Measurements from ENCODE around the gene SUSD1. TPM values are rescaled to one million over a fixed set of nuclear protein-coding genes. Genes with fewer than 3 reads are reported as not detected.

Gene SUSD1
- total and polyA plus RNA-seq, 3 experiments from 2014 or later: 5.0 to 18.1 (median 5.3) TPM

DNA sequence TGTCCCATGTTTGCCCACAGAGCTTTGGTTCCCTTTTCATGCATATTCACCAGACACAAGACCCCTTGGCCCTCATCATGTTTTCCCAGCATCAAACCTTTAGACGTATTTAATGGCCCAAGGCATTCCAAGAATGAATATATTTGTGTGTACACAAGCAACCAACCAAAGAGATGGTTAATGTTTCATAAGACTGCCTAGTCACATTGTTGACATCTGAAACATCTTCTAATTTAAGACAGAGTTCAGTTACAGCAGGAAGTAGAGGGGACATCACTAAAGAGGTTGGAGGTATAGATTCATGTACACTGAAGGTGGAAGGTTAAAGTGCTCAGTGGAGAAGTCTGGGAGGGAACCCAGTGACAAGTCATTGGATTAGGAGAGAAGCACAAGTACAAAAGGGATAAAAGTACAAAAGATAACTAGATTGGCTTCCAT lies 49.1 kb downstream of the SUSD1 start:
- H3K27ac Mint-ChIP-seq: no peak overlapping the region
- peaks cover 5 to 10% (median 7%) of the 10 kb centered on the region in 3 donors for H3K4me1 Mint-ChIP-seq
- H3K4me3 Mint-ChIP-seq: no peak overlapping the region
- CTCF ChIA-PET: interaction anchor here (0.7 to 1.0 kb wide), 2 partner anchors 13 to 32 kb away, joined by 3 read pairs; no protein-coding TSS in a partner anchor
- POLR2A ChIA-PET: no interaction called here
- Histone ChIP-seq H3K4me3 (ENCODE audit: low read length) (no peak overlapping the region), H3K4me1 (ENCODE audit: insufficient read depth, low read length) (no peaks in the 10 kb centered on the region), H3K9me3 (ENCODE audit: low read length) (no peaks in the 10 kb centered on the region), H3K36me3 (ENCODE audit: insufficient read depth, low read length) (peaks cover 6% of the 10 kb centered on the region), H3K27ac (ENCODE audit: low read depth, low read length) (no peak overlapping the region), H3K27me3 (ENCODE audit: insufficient read depth, low read length, poor library complexity, severe bottlenecking) (no peaks in the 10 kb centered on the region)
- no peaks in the 10 kb centered on the region for H3K9me3 Mint-ChIP-seq
- H3K27me3 Mint-ChIP-seq: no peaks in the 10 kb centered on the region
- peaks cover 20 to 37% (median 24%) of the 10 kb centered on the region in 3 donors for H3K36me3 Mint-ChIP-seq
- no peak for DNase-seq

DNA sequence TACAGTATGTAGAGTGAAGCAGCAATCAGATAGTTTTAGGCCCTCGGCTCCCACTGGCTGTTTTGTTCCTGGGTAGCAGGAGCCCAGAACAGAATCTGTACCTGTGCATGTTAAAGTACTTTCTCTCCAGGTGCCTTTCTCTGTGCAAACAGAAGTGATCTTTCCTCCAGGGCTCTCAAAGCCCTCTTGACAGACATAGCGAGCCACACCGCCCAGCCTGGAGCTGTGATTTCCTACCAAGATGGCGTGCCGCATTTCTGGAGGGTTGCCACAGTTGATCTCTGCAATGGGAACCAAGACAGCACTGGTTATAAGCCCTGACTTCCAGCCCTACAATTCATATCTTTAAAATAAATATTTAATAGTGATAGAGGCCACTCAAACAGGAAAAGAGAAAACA lies 50.9 kb downstream of the SUSD1 start:
- peaks cover 5 to 10% (median 7%) of the 10 kb centered on the region in 3 donors for H3K4me1 Mint-ChIP-seq
- Histone ChIP-seq H3K4me3 (ENCODE audit: low read length) (no peak overlapping the region), H3K4me1 (ENCODE audit: insufficient read depth, low read length) (no peaks in the 10 kb centered on the region), H3K27ac (ENCODE audit: low read depth, low read length) (no peak overlapping the region), H3K36me3 (ENCODE audit: insufficient read depth, low read length) (peaks cover 6% of the 10 kb centered on the region), H3K9me3 (ENCODE audit: low read length) (no peaks in the 10 kb centered on the region), H3K27me3 (ENCODE audit: insufficient read depth, low read length, poor library complexity, severe bottlenecking) (no peaks in the 10 kb centered on the region)
- H3K4me3 Mint-ChIP-seq: no peak overlapping the region
- H3K27me3 Mint-ChIP-seq: no peaks in the 10 kb centered on the region
- peaks cover 24 to 42% (median 30%) of the 10 kb centered on the region in 3 donors for H3K36me3 Mint-ChIP-seq
- no peaks in the 10 kb centered on the region for H3K9me3 Mint-ChIP-seq
- H3K27ac Mint-ChIP-seq: no peak overlapping the region
- ChIA-PET POLR2A (no interaction called here), CTCF (no interaction called here)
- no peak for DNase-seq

DNA sequence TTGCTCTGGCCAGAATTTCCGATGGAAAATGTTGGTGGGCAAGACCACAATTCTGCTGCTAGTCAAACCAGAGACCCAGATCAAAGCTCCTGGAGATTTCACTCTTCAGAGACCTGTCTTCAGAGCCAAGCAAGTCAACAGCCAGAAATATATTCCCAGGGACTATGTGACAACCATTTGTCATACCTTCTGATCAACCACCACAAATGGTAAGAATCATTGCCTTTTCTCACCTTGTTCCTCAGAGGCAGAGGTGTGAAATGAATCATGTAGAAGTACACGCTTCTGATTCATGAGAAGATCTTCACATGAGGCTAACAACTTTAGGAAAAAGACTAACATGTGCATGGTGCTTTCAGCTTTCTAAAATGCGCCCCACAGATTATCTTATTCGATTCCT lies 53.5 kb downstream of the SUSD1 start:
- ChIA-PET CTCF (no interaction called here), POLR2A (no interaction called here)
- DNase-seq: no peak

DNA sequence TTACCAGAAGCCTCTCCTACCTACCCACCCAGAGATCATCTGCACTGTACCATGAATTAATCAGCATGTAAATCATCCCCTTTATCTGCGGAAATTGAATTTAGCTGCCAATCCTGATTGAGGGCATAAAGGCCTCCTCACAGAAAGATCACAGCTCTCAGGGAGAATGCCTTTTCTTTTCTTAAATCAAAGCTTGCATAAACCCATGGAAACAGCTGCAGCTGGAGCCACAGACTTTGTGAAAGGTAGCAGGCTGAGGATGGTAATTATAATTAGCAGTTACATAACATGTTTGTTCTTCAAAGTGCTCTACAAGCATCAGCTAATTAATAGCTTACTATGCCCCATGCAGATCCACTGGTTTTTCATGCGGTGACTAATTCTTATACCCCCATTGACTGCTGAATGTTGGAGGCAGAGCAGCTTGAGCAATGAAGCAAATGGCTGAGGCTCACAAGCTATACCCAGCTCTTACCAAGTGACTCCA lies 54.6 kb downstream of the SUSD1 start:
- CTCF ChIA-PET: interaction anchor here (1.1 kb wide), 1 partner anchor 14 kb away, joined by 3 read pairs; no protein-coding TSS in a partner anchor
- no peak overlapping the region for H3K27ac Mint-ChIP-seq

More for the DNA sequence above, 53.5 kb downstream of the SUSD1 start:
- Histone ChIP-seq H3K36me3 (ENCODE audit: insufficient read depth, low read length) (peaks cover 6% of the 10 kb centered on the region), H3K4me1 (ENCODE audit: insufficient read depth, low read length) (no peaks in the 10 kb centered on the region), H3K4me3 (ENCODE audit: low read length) (no peak overlapping the region), H3K27me3 (ENCODE audit: insufficient read depth, low read length, poor library complexity, severe bottlenecking) (no peaks in the 10 kb centered on the region), H3K27ac (ENCODE audit: low read depth, low read length) (no peak overlapping the region), H3K9me3 (ENCODE audit: low read length) (no peaks in the 10 kb centered on the region)
- peaks cover 21 to 39% (median 21%) of the 10 kb centered on the region in 3 donors for H3K36me3 Mint-ChIP-seq
- peaks cover 5 to 10% (median 7%) of the 10 kb centered on the region in 3 donors for H3K4me1 Mint-ChIP-seq
- H3K27me3 Mint-ChIP-seq: no peaks in the 10 kb centered on the region
- H3K9me3 Mint-ChIP-seq: no peaks in the 10 kb centered on the region
- H3K27ac Mint-ChIP-seq: peak overlapping the region in 4 of 8 donors; percentile 4 to 37 (median 26)
- no peak overlapping the region for H3K4me3 Mint-ChIP-seq

DNA sequence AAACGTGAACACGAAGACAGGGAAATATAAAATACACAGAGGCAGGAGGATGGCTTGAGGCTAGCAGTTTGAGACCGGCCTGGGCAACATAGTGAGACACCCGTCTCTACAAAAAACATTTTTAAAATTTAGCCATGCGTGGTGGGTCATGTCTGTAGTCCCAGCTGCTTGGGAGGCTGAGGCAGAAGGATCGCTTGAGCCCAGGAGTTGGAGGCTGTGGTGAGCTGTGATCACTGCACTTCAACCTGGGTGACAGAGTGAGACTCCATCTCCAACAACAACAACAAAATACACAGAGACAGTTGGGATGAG lies 55.1 kb downstream of the SUSD1 start:
- POLR2A ChIA-PET: no interaction called here
- H3K27ac Mint-ChIP-seq: peak overlapping the region in 1 of 8 donors; percentile 63
- H3K4me3 ChIP-seq (ENCODE audit: low read length): no peak overlapping the region
- peaks cover 21 to 39% (median 23%) of the 10 kb centered on the region in 3 donors for H3K36me3 Mint-ChIP-seq
- H3K9me3 Mint-ChIP-seq: no peaks in the 10 kb centered on the region
- no peaks in the 10 kb centered on the region for H3K27me3 ChIP-seq (ENCODE audit: insufficient read depth, low read length, poor library complexity, severe bottlenecking)
- H3K36me3 ChIP-seq (ENCODE audit: insufficient read depth, low read length): peaks cover 6% of the 10 kb centered on the region
- DNase-seq: no peak
- no peak overlapping the region for H3K4me3 Mint-ChIP-seq
- H3K4me1 ChIP-seq (ENCODE audit: insufficient read depth, low read length): no peaks in the 10 kb centered on the region
- H3K27me3 Mint-ChIP-seq: no peaks in the 10 kb centered on the region
- H3K27ac ChIP-seq (ENCODE audit: low read depth, low read length): no peak overlapping the region
- peaks cover 5 to 10% (median 7%) of the 10 kb centered on the region in 3 donors for H3K4me1 Mint-ChIP-seq
- H3K9me3 ChIP-seq (ENCODE audit: low read length): no peaks in the 10 kb centered on the region
- CTCF ChIA-PET: interaction anchor here (1.1 kb wide), 1 partner anchor 14 kb away, joined by 3 read pairs; no protein-coding TSS in a partner anchor

More for the DNA sequence above, 54.6 kb downstream of the SUSD1 start:
- H3K4me3 Mint-ChIP-seq: no peak overlapping the region
- no peaks in the 10 kb centered on the region for H3K4me1 ChIP-seq (ENCODE audit: insufficient read depth, low read length)
- no peak overlapping the region for H3K4me3 ChIP-seq (ENCODE audit: low read length)
- H3K27me3 ChIP-seq (ENCODE audit: insufficient read depth, low read length, poor library complexity, severe bottlenecking): no peaks in the 10 kb centered on the region
- H3K36me3 Mint-ChIP-seq: peaks cover 21 to 39% (median 23%) of the 10 kb centered on the region in 3 donors
- H3K36me3 ChIP-seq (ENCODE audit: insufficient read depth, low read length): peaks cover 6% of the 10 kb centered on the region
- no peak overlapping the region for H3K27ac ChIP-seq (ENCODE audit: low read depth, low read length)
- H3K9me3 Mint-ChIP-seq: no peaks in the 10 kb centered on the region
- peaks cover 5 to 10% (median 7%) of the 10 kb centered on the region in 3 donors for H3K4me1 Mint-ChIP-seq
- no peak for DNase-seq
- no peaks in the 10 kb centered on the region for H3K27me3 Mint-ChIP-seq
- no peaks in the 10 kb centered on the region for H3K9me3 ChIP-seq (ENCODE audit: low read length)
- POLR2A ChIA-PET: no interaction called here

DNA sequence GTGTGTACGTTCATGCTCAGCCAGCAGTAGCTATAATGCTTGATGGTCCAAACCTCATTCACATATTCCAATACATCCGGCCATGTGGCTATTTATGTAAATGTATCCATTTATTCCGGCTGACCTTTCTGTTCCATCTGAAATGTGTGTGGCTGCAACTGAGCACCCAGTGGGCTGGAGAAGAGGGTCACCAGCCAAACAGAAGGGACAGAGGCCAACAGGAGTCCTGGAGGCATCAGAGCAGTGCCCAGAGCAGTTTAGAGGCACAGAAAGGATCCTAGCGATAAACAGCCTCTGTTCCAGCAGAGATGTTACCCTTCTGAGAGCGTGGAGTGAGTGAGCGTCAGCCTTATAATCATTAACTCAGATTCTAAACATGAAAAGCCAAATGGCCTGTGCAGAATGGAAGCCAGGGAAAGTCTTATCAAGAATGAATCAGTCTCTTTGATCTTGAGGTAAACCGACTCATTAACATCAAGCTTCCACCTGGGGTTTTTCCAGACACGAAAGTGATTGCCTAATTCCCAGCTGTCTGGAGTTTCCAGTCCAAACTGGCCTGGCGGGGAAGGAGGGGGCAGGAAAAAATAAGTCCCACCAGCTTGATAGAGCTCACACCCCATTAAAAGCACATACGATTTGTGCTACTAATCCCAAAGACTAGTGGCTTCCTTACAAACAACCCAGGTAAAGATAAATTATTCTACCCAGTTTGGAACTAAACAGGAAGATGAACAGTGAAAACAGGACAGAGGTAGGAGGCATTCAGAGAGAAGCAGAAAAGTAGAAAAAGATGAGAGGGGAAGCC lies 55.7 kb downstream of the SUSD1 start:
- POLR2A ChIA-PET: no interaction called here

DNA sequence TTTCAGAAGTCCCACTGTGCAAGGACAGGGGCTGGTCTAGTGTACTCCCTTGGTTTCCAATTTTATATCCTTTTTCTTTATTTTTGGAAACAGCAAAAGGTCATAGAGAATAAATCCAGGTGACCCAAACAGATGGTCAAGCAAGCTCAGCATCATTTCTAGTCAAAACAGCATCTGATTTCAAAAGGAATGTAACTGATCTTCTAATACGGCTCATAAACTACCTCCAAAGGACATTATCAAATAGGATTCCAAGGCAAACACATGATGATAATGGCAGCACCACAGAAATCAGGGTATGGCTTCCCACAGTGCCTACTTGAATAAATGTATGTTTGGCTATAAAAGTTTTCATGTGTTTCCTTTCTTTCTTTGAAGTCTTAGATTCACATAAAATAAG lies 57.1 kb downstream of the SUSD1 start:
- Mint-ChIP-seq H3K4me3 (no peak overlapping the region), H3K4me1 (peaks cover 5 to 10% (median 7%) of the 10 kb centered on the region in 3 donors), H3K27ac (no peak overlapping the region), H3K9me3 (no peaks in the 10 kb centered on the region), H3K36me3 (peaks cover 16 to 31% (median 23%) of the 10 kb centered on the region in 3 donors), H3K27me3 (no peaks in the 10 kb centered on the region)
- Histone ChIP-seq H3K9me3 (ENCODE audit: low read length) (no peaks in the 10 kb centered on the region), H3K4me3 (ENCODE audit: low read length) (no peak overlapping the region), H3K36me3 (ENCODE audit: insufficient read depth, low read length) (peaks cover 5% of the 10 kb centered on the region), H3K4me1 (ENCODE audit: insufficient read depth, low read length) (no peaks in the 10 kb centered on the region), H3K27ac (ENCODE audit: low read depth, low read length) (no peak overlapping the region), H3K27me3 (ENCODE audit: insufficient read depth, low read length, poor library complexity, severe bottlenecking) (no peaks in the 10 kb centered on the region)
- ChIA-PET POLR2A (no interaction called here), CTCF (no interaction called here)
- DNase-seq: no peak

More for the DNA sequence above, 55.7 kb downstream of the SUSD1 start:
- Mint-ChIP-seq H3K4me1 (peaks cover 5 to 10% (median 7%) of the 10 kb centered on the region in 3 donors), H3K9me3 (no peaks in the 10 kb centered on the region), H3K4me3 (no peak overlapping the region), H3K27ac (peak overlapping the region in 3 of 8 donors; percentile 52 to 63 (median 55)), H3K27me3 (no peaks in the 10 kb centered on the region), H3K36me3 (peaks cover 21 to 40% (median 24%) of the 10 kb centered on the region in 3 donors)
- DNase-seq: no peak
- CTCF ChIA-PET: interaction anchor here (1.1 kb wide), 1 partner anchor 15 kb away, joined by 3 read pairs; no protein-coding TSS in a partner anchor
- Histone ChIP-seq H3K27ac (ENCODE audit: low read depth, low read length) (no peak overlapping the region), H3K36me3 (ENCODE audit: insufficient read depth, low read length) (peaks cover 6% of the 10 kb centered on the region), H3K27me3 (ENCODE audit: insufficient read depth, low read length, poor library complexity, severe bottlenecking) (no peaks in the 10 kb centered on the region), H3K4me1 (ENCODE audit: insufficient read depth, low read length) (no peaks in the 10 kb centered on the region), H3K4me3 (ENCODE audit: low read length) (no peak overlapping the region), H3K9me3 (ENCODE audit: low read length) (no peaks in the 10 kb centered on the region)

All from CD8-positive, alpha-beta memory T cell (primary cell).